H54 (cell line): ENCODE results near the gene CCDC68.

Experiments used
- DNase-seq: peaks from one replicate; pipeline ENCODE4 v3.0.0; 2011; ENCODE audit warnings: low spot score, mixed read lengths; ENCODE audit not compliant: insufficient read length
- FAIRE-seq: peaks from 3 replicates; lab custom pipeline; 2011; peaks lifted over from hg19 to GRCh38; lab: Jason Lieb, UNC
- POLR2A ChIP-seq: IDR thresholded peaks from 2 replicates; pipeline ENCODE4 v1.6.1; 2011; ENCODE audit warnings: low read depth, mild to moderate bottlenecking, low read length

Gene CCDC68

DNA sequence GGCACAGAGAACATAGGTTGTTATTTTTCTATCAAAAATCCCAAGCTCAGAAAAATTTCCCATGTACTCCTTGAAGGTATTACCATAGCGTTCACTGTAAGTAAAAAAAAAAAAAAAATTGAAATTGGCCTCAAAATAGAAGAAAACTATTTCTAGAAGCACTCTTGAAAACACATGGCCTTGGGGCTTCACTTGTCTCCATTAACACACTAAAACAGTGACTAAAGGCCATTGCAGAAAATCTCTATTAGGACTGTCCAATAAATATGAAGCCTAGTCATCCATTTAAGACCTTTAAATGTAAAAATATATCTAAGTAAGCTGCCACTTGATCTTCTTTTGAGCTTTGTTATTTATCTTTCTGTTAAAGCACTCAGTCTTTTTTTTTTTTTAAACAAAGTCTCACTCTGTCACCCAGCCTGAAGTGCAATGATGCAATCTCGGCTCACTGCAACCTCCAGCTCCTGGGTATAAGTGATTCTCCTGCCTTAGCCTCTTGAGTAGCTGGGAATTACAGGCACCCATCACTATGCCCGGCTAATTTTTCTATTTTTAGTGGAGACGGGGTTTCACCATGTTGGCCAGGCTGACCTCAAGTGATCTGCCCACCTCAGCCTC lies 35.8 kb downstream of the CCDC68 start:
- no peak for TF ChIP-seq POLR2A
- FAIRE-seq (no peak), DNase-seq (no peak)

DNA sequence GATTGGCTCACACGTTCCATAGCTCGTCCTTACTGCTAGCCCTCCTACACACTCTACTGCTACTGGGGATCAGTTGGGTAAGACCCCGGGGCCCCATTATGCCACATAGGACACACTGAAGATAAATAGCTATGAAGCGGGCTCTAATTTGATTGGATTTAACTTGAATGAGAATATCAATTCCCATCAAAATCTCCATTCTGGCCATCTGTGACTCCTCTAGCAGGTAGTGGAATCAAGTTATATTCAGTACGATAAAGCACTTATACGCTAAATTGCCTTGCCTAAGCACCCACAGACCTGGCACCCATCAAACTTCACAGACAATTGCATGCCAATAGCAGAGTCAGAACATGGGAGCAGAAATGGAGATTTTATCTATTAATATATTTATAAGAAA lies 39.8 kb downstream of the CCDC68 start:
- DNase-seq (no peak), FAIRE-seq (no peak)
- no peak for TF ChIP-seq POLR2A

- TF ChIP-seq POLR2A, result no peak
- DNase-seq, result no peak
- no peak for FAIRE-seq
Measured at GRCh38 chr18:54918060-54918459, 41.2 kb downstream of the CCDC68 start.

- no peak for FAIRE-seq
- no peak for TF ChIP-seq POLR2A
- DNase-seq, result no peak
Measured at GRCh38 chr18:54916507-54916906, 42.8 kb downstream of the CCDC68 start.

DNA sequence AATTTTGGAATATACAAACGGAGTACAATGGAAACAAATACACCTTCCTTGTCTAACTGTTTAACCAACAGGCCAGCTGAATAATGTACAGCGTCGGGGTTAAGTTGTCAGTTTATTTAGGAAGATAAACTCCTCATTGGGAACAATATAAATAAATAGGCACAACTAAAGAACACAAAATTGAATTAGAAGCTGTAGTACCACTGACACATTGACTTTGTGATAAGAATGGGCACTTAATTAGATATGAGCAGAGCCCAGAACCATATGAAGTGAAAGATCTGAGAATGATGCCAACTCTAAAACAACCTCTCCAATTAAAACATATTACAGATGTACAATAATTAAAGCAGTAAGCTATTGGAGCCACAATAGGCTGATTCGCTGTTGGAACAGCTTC lies 44.4 kb downstream of the CCDC68 start:
- FAIRE-seq, result no peak

DNA sequence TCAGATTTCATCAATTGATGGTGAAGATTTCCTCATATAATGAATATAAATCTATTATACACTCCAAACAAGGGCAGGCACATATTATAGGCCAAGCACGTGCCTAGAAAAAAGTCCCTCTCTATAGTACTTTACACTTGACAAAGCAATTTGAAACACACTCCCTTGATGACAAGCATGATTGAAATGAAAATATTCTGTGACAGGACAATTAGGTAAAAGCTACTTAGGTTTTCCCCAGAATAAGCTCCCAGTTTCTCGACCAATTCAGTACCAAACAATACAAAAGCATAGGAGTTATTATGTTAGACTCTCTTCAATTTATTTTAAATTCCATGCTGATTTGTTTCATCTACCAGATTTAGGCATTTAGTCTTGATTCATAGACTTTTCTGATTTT lies 47.7 kb downstream of the CCDC68 start:
- DNase-seq (no peak), FAIRE-seq (no peak)
- no peak for TF ChIP-seq POLR2A

More for the DNA sequence above, 44.4 kb downstream of the CCDC68 start:
- DNase-seq, result no peak
- TF ChIP-seq POLR2A, result no peak

GRCh38 chr18:54910161-54910919 lies 48.9 kb downstream of the CCDC68 start:
- TF ChIP-seq POLR2A, result no peak
- no peak for DNase-seq
- no peak for FAIRE-seq

DNA sequence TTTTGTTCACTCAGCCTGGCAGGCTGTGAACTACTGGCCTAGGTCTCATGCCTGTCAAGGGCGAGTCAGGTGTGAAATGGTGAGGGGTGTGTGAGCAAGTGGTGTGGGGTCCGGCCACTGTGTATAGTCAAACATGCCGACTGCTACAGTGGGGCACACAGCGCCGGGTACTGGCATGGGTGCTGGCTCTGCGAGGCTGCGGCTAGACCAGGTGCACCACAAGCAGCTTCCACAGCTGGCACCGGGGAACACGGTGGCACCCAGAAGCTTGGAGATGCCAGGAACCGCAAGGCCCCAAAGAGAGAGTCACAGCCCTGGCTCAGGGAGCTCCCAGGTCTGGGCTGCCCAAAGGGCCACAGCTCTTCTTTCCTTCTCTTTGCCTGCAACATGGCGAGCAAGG lies 49.7 kb downstream of the CCDC68 start:
- TF ChIP-seq POLR2A, result no peak
- no peak for DNase-seq
- no peak for FAIRE-seq

DNA sequence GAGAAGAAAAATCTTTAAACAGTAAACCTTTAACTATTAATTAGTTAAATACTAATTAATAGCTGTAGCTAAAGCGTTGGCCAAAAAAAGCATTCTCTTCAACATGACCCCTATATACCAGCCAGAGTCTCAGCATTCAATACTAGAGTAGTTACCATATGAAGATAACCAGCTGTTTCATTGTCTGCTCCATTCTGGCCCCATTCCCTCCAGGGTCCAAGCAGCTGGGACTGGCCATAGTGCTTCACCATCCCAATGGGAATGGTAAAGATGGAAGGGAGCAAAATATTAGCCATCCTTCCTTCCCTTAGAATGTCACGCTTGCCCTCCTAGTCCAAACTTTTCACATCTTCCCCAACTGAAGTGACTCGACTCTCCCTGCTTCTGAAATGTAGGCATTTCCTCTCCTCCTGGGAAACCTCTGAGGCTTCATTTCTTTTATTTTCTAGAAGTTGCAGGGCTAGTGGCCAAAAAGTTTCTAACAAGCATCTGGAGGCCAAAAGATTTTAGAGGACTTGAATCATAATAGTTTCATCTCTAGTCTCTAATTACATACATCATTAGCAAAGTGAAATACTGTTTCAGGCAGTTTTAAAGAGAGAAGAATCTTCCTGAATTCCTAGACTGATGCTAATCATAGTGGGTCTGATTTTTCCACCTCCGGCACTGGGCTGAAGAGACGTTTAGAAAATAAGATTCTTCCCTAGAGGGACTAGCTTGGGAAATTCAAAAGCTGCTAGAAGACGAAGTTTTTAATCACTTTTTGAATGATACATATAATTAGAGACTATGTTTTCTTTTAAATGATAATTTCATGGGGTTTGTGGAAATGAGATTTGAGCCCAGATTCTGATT lies 52.7 kb downstream of the CCDC68 start:
- DNase-seq (no peak), FAIRE-seq (no peak)
- no peak for TF ChIP-seq POLR2A

DNA sequence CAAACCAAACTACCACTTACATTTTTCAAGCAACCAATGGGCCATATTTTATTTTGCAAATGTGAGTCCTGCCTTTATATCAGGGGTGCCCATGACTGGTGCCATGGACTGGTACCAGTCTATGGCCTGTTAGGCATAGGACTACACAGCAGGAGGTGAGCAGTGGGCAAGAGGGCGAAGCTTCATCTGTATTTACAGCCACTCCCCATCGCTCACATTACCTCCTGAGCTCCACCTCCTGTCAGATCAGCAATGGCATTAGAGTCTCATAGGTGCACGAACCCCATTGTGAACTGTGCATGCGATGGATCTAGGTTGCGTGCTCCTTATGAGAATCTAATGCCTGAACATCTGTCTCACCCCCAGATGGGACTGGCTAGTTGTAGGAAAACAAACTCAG lies 53.6 kb downstream of the CCDC68 start:
- DNase-seq (no peak), FAIRE-seq (no peak)
- no peak for TF ChIP-seq POLR2A

DNA sequence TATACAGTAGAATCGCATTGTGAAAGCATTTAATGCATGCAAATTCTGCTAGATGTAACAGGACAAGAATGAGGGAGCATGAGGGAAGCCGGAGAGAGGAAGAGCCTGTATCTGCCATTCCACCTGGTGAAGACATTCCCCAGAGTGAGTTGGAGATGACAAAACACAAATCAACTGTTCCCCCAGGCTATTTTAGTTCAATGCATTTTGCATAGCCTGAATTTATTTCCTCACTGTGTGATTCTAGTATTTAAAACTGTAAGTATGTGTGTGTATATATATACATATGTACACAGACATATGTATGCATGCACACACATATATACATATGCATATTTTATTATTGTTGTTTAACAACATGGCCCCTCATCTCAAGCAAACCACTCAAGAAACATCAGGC lies 54.7 kb downstream of the CCDC68 start:
- FAIRE-seq, result no peak
- no peak for DNase-seq
- no peak for TF ChIP-seq POLR2A

DNA sequence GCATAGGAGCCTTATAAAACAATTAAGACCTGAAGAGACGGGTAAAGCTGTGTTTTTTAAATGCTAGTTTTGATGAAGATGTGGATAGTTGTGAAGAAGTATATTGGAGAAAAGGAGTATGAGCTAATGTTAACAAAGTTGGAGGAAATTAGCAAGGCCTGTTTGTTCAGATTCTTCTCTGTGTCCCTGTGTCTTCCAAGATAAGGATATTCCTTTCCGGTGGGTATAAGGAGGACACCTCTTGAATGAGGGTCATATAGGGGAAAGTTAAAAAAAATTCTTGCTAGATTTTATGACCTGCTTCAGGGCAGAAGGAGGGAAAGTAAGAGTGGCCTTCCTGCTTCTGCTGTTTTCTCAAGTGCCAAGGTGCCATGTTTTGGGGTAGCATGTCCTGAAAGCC lies 59.0 kb downstream of the CCDC68 start:
- TF ChIP-seq POLR2A, result no peak
- DNase-seq (no peak), FAIRE-seq (no peak)

- no peak for DNase-seq
- no peak for FAIRE-seq
- no peak for TF ChIP-seq POLR2A
Measured at GRCh38 chr18:54899500-54899899, 59.8 kb downstream of the CCDC68 start.

- DNase-seq, result no peak
- TF ChIP-seq POLR2A, result no peak
- FAIRE-seq, result no peak
Measured at GRCh38 chr18:54888933-54889332, 70.3 kb downstream of the CCDC68 start.

DNA sequence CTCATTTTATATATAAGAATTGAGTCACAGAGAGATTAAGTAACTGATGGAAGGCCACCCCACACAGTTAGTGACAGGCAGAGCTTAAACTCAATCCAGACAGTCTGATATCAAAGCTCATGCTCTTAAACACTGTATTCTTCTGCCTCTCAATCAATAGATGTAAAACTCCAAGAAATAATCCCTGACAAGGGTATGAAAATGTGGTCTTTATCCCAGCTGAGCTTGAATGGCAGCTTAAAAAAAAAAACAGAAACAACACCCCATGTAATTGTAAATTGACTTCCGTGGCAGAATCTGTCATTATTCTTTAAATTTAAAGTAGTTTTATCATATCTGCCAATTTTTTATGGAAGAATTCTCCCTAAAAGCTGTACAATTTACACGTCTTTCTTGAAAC lies 70.9 kb downstream of the CCDC68 start:
- no peak for DNase-seq
- no peak for TF ChIP-seq POLR2A
- no peak for FAIRE-seq
